Measurements from ENCODE around the gene AKIP1. TPM values are rescaled to one million over a fixed set of nuclear protein-coding genes. Genes with fewer than 3 reads are reported as not detected.

The AKIP1 gene
- total and polyA plus RNA-seq, 2 of the 8 experiments (the other 6 are each of a cell fraction or from before 2014, with no cell fraction given): 17.8 to 29.6 TPM

DNA sequence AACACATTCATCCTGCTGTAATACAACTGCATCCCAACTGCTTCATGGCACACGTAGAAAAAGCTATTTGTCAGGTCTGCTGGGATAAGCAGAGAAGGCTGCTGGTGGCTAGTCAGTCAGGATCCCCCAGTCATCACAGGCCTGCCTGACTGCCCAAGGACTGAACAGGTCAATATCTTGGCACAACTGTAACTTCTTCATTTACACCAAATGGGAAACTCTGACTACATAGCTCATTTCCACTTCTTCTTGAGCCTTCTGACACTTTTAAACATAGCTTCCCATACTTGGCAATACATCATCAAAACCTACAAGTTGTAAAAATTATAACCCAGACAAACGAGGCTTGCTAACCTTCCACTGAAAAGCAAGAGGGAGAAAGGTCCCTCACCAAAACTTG is 50.4 kb downstream of the AKIP1 start:
- Histone ChIP-seq H2BK120ac (replicated peaks; ENCODE audit: low read depth, low read length) (no peak overlapping the region), H3K4me1 (replicated peaks in 1 of 4; ENCODE audit: control insufficient read depth in 3 of 4, insufficient read depth in 4 of 4, low read length in 3 of 4) (peaks cover 0 to 4% (median 2%) of the 10 kb centered on the region in 4 experiments; a peak in 3 of 7 replicates), H3K27ac (ENCODE audit: low read depth, low read length) (no peak overlapping the region), H2AFZ (ENCODE audit: low read length) (no peak overlapping the region), H3K27me3 (replicated peaks in 1 of 4; ENCODE audit: control insufficient read depth in 3 of 4, extremely low read depth in 1 of 4, insufficient read depth in 3 of 4, low read length in 3 of 4) (no peaks in the 10 kb centered on the region), H2AK5ac (ENCODE audit: low read depth, low read length) (no peak overlapping the region), H2BK15ac (ENCODE audit: low read length) (no peak overlapping the region), H2BK12ac (ENCODE audit: low read depth, low read length) (no peak overlapping the region), H4K8ac (ENCODE audit: extremely low read depth, insufficient read depth, low read length) (no peak overlapping the region), H3K23ac (ENCODE audit: insufficient read length) (no peak overlapping the region), H3K9ac (replicated peaks in 1 of 4; ENCODE audit: extremely low read depth in 1 of 4, low read depth in 3 of 4, low read length in 3 of 4) (no peak overlapping the region), H3K14ac (ENCODE audit: insufficient read length) (no peak overlapping the region), H3K4me3 (ENCODE audit: extremely low read depth in 1 of 4, insufficient read depth in 2 of 4, low read depth in 3 of 4, low read length in 4 of 4) (no peak overlapping the region), H2BK20ac (ENCODE audit: low read length) (no peak overlapping the region), H3K79me2 (ENCODE audit: control insufficient read depth in 1 of 2, insufficient read depth in 2 of 2, low read length in 2 of 2) (peaks cover 0 to 3% of the 10 kb centered on the region in 2 experiments; a peak in 1 of 4 replicates), H3K23me2 (ENCODE audit: low read depth, low read length) (peaks cover 12% of the 10 kb centered on the region), H3K79me1 (ENCODE audit: low read depth, low read length) (peaks cover 3% of the 10 kb centered on the region; the same call in 1 of the 2 replicates), H3K18ac (ENCODE audit: extremely low read depth, low read length) (no peak overlapping the region), H4K5ac (ENCODE audit: insufficient read length, low read depth, low read length) (no peak overlapping the region), H4K20me1 (replicated peaks in 1 of 2; ENCODE audit: control insufficient read depth in 1 of 2, insufficient read depth in 2 of 2, low read length in 2 of 2) (no peaks in the 10 kb centered on the region), H3K4ac (replicated peaks; ENCODE audit: insufficient read length, low read depth, low read length) (no peak overlapping the region), H2BK5ac (ENCODE audit: low read depth, low read length) (no peak overlapping the region), H3K36me3 (ENCODE audit: control insufficient read depth in 2 of 4, insufficient read depth in 4 of 4, low read length in 3 of 4) (no peaks in the 10 kb centered on the region), H3K56ac (replicated peaks; ENCODE audit: insufficient read length, low read depth, low read length) (no peak overlapping the region), H3K9me3 (ENCODE audit: insufficient read depth in 2 of 2, low read depth in 1 of 2, low read length in 1 of 2) (no peaks in the 10 kb centered on the region), H4K91ac (replicated peaks; ENCODE audit: insufficient read length, low read length) (no peak overlapping the region), H3K4me2 (ENCODE audit: insufficient read depth in 1 of 2, low read depth in 2 of 2, low read length in 2 of 2) (no peak overlapping the region)
- DNase-seq (ENCODE audit: low read depth in 1 of 2, low spot score in 2 of 2) (no peak), FAIRE-seq (no peak)
- WGBS, 2 experiments (ENCODE audit: extremely low coverage in 1 of 2, insufficient coverage in 1 of 2, insufficient read length in 1 of 2, insufficient replicate concordance in 2 of 2, low coverage in 1 of 2, low lambda C conversion rate in 2 of 2, missing lambda C conversion rate in 1 of 2): 76% methylated on average over 2 of the region's 2 CpGs; no CpG with 5 or more reads in 1 of the 2 experiments
- CTCF ChIA-PET (ENCODE audit: partially characterized antibody): interaction anchor here (0.7 to 3.7 kb wide), 7 partner anchors 25 to 238 kb away, joined by 3 to 66 read pairs (median 5); partner anchors contain the start of gene AKIP1
- TF ChIP-seq TAF7 (optimal IDR thresholded peaks at IDR 0.05; ENCODE audit: borderline replicate concordance, low read depth, low read length): no peak
- POLR2A ChIA-PET (ENCODE audit: partially characterized antibody): interaction anchor here (0.7 to 1.0 kb wide), 2 partner anchors 42 to 278 kb away, joined by 3 to 4 read pairs; partner anchors contain the start of gene NRIP3

Measured in H1 (cell line).